ENCODE results near the gene SAP25. TPM values are rescaled to one million over a fixed set of nuclear protein-coding genes. Genes with fewer than 3 reads are reported as not detected.

SAP25 gene
- total RNA-seq, 1 donor from 2014 or later, result 1.9 TPM

- H3K4me1 ChIP-seq (ENCODE audit: insufficient read depth, low read length), result peaks cover 25% of the 10 kb centered on the region
- H3K27ac Mint-ChIP-seq (ENCODE audit: unreplicated experiment), result peak overlapping the region; percentile 63
- H3K79me2 ChIP-seq (ENCODE audit: insufficient read depth, low read length), result peaks cover 51% of the 10 kb centered on the region
- no peaks in the 10 kb centered on the region for H3K27me3 Mint-ChIP-seq (ENCODE audit: low read depth, unreplicated experiment)
- H3K36me3 Mint-ChIP-seq (ENCODE audit: low read depth, unreplicated experiment), result peaks cover 8% of the 10 kb centered on the region
- no peak overlapping the region for H3K4me3 ChIP-seq (ENCODE audit: insufficient read depth, low read depth, low read length)
- peaks cover 56% of the 10 kb centered on the region for H4K20me1 ChIP-seq (ENCODE audit: insufficient read depth, low read length)
- no peak overlapping the region for H3K27ac ChIP-seq (ENCODE audit: low read depth, low read length)
- peaks cover 18% of the 10 kb centered on the region for H3K4me1 Mint-ChIP-seq (ENCODE audit: low read depth, unreplicated experiment)
- no peak for FAIRE-seq
- no peaks in the 10 kb centered on the region for H3K9me3 ChIP-seq (ENCODE audit: insufficient read depth, low read depth, low read length)
- peak overlapping the region; percentile 78 for H3K9ac ChIP-seq (ENCODE audit: low read length)
- peak overlapping the region; percentile 81 for H3K4me3 Mint-ChIP-seq (ENCODE audit: unreplicated experiment)
- H2AFZ ChIP-seq (ENCODE audit: low read depth, low read length), result no peak overlapping the region
- peak overlapping the region; percentile 99 for H3K4me2 ChIP-seq (ENCODE audit: low read length)
- TF ChIP-seq CTCF (IDR thresholded peaks at IDR 0.05; ENCODE audit: insufficient read depth, low read depth, low read length) (no peak), EZH2 (IDR thresholded peaks at IDR 0.05; ENCODE audit: insufficient read depth, low read length) (no peak)
- no peaks in the 10 kb centered on the region for H3K27me3 ChIP-seq (ENCODE audit: insufficient read depth, low read length)
- no peak for DNase-seq (ENCODE audit: low read depth)
- H3K36me3 ChIP-seq (ENCODE audit: insufficient read depth, low read length), result peaks cover 18% of the 10 kb centered on the region
- no peaks in the 10 kb centered on the region for H3K9me3 Mint-ChIP-seq (ENCODE audit: unreplicated experiment)
These were observed 8.9 kb upstream of the SAP25 start for GRCh38 chr7:100582650-100583049.

GRCh38 chr7:100582041-100582579, 8.4 kb upstream of the SAP25 start:
- H3K27ac Mint-ChIP-seq (ENCODE audit: unreplicated experiment), result peak overlapping the region; percentile 63

More at GRCh38 chr7:100582041-100582579, 8.4 kb upstream of the SAP25 start:
- no peak for TF ChIP-seq CTCF (IDR thresholded peaks at IDR 0.05; ENCODE audit: insufficient read depth, low read depth, low read length)
- no peak for TF ChIP-seq EZH2 (IDR thresholded peaks at IDR 0.05; ENCODE audit: insufficient read depth, low read length)
- H3K4me3 Mint-ChIP-seq (ENCODE audit: unreplicated experiment), result no peak overlapping the region
- no peak overlapping the region for H3K9ac ChIP-seq (ENCODE audit: low read length)
- H3K36me3 ChIP-seq (ENCODE audit: insufficient read depth, low read length), result peaks cover 18% of the 10 kb centered on the region
- no peak overlapping the region for H3K27ac ChIP-seq (ENCODE audit: low read depth, low read length)
- DNase-seq (ENCODE audit: low read depth) (no peak), FAIRE-seq (no peak)
- peaks cover 18% of the 10 kb centered on the region for H3K4me1 Mint-ChIP-seq (ENCODE audit: low read depth, unreplicated experiment)
- no peak overlapping the region for H2AFZ ChIP-seq (ENCODE audit: low read depth, low read length)
- peaks cover 51% of the 10 kb centered on the region for H3K79me2 ChIP-seq (ENCODE audit: insufficient read depth, low read length)
- no peaks in the 10 kb centered on the region for H3K9me3 ChIP-seq (ENCODE audit: insufficient read depth, low read depth, low read length)
- H3K27me3 Mint-ChIP-seq (ENCODE audit: low read depth, unreplicated experiment), result no peaks in the 10 kb centered on the region
- no peaks in the 10 kb centered on the region for H3K9me3 Mint-ChIP-seq (ENCODE audit: unreplicated experiment)
- peaks cover 8% of the 10 kb centered on the region for H3K36me3 Mint-ChIP-seq (ENCODE audit: low read depth, unreplicated experiment)
- H3K4me3 ChIP-seq (ENCODE audit: insufficient read depth, low read depth, low read length), result no peak overlapping the region
- H3K27me3 ChIP-seq (ENCODE audit: insufficient read depth, low read length), result no peaks in the 10 kb centered on the region
- no peak overlapping the region for H3K4me2 ChIP-seq (ENCODE audit: low read length)
- H4K20me1 ChIP-seq (ENCODE audit: insufficient read depth, low read length), result peaks cover 56% of the 10 kb centered on the region
- peaks cover 25% of the 10 kb centered on the region for H3K4me1 ChIP-seq (ENCODE audit: insufficient read depth, low read length)

Measured in astrocyte (in vitro differentiated cells and primary cell).